ENCODE results near the gene LRRK2. TPM values are rescaled to one million over a fixed set of nuclear protein-coding genes. Genes with fewer than 3 reads are reported as not detected.
"Not testable (repeated sequence)": the region's sequence is repeated elsewhere in the genome, so short reads cannot be mapped to it uniquely, and the experiment has no call there.

LRRK2 gene
- total RNA-seq, 2 donors from 2014 or later, result 28.8 to 32.0 TPM

DNA sequence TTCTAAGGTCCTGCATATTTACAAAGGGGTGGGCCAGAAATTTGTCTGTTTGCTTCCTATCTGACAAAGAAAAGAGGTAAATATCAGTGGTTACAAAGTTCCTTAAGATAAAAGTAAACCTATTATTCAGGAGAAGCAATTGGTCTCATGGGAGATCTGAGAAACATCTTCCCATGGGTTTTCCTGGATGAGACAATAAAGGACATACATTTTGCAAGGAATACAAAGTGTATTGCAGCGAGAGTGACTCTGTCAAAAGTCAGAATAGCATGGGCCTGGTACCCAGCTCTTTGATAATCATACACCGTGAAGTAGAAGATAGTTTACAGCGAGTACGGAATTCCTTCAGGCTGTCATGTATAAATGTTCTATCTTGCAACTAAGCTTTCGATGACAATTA is 14.2 kb downstream of the LRRK2 start:
- H3K9me3 ChIP-seq, result no peaks in the 10 kb centered on the region
- DNase-seq (ENCODE audit: low spot score) (no peak), ATAC-seq (ENCODE audit: insufficient number of reproducible peaks, low FRiP score, low read depth) (no peak)
- H3K4me3 ChIP-seq, result no peak overlapping the region
- TF ChIP-seq, protein P1, sequence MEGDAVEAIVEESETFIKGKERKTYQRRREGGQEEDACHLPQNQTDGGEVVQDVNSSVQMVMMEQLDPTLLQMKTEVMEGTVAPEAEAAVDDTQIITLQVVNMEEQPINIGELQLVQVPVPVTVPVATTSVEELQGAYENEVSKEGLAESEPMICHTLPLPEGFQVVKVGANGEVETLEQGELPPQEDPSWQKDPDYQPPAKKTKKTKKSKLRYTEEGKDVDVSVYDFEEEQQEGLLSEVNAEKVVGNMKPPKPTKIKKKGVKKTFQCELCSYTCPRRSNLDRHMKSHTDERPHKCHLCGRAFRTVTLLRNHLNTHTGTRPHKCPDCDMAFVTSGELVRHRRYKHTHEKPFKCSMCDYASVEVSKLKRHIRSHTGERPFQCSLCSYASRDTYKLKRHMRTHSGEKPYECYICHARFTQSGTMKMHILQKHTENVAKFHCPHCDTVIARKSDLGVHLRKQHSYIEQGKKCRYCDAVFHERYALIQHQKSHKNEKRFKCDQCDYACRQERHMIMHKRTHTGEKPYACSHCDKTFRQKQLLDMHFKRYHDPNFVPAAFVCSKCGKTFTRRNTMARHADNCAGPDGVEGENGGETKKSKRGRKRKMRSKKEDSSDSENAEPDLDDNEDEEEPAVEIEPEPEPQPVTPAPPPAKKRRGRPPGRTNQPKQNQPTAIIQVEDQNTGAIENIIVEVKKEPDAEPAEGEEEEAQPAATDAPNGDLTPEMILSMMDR (IDR thresholded peaks at IDR 0.05), result no peak
- no peak overlapping the region for H3K27ac ChIP-seq
- H3K27me3 ChIP-seq (replicated peaks; ENCODE audit: insufficient read depth), result no peaks in the 10 kb centered on the region
- peaks cover 3% of the 10 kb centered on the region for H3K36me3 ChIP-seq
- peaks cover 5 to 9% of the 10 kb centered on the region in 2 donors for H3K4me1 ChIP-seq (ENCODE audit: control insufficient read depth in 1 of 2, low read depth in 2 of 2)

DNA sequence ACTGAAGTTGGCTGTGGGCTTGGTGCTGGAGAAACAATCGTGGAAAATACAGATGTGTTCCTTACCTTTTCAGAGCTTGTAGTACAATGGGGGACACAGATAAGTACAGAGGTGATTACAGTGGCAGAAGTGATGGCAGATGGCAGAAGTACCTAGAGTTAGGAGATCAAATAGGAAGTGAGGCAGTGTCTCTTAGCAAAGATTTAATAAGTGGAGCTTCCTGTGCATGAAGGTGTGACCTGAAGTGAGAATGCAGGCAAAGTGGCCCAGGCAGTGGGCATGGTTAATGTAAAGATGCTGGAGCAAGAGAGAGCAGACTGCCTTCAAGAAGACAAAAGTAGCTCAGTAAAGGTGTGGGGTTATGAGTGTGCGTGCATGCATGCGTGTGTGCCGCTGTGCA is 16.0 kb downstream of the LRRK2 start:
- Histone ChIP-seq H3K27ac (no peak overlapping the region), H3K27me3 (replicated peaks; ENCODE audit: insufficient read depth) (no peaks in the 10 kb centered on the region), H3K4me1 (ENCODE audit: control insufficient read depth in 1 of 2, low read depth in 2 of 2) (peaks cover 5 to 9% of the 10 kb centered on the region in 2 donors), H3K4me3 (no peak overlapping the region), H3K9me3 (no peaks in the 10 kb centered on the region), H3K36me3 (peaks cover 3% of the 10 kb centered on the region)
- no peak for ATAC-seq (ENCODE audit: insufficient number of reproducible peaks, low FRiP score, low read depth)
- no peak for DNase-seq (ENCODE audit: low spot score)
- TF ChIP-seq, protein P1 (IDR thresholded peaks at IDR 0.05), result no peak

DNA sequence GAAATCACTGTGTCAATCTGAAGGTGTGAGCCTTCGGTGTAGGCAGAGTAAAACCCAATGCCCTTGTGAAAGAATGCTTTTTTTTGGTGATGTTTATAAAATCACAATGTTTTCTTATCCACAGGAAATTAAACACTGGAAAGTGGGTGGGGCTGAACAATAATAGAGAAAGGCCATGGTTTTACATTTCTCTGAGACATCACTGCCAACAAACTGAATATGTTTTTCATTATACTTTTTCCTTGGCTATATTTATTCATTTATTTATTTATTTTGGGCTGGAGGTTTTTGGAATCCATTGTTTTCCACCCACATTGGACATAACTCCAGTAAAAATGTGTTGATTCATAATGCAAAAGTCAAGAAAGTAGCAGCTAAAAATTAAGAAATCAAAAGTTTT is 16.9 kb downstream of the LRRK2 start:
- DNase-seq (ENCODE audit: low spot score) (no peak), ATAC-seq (ENCODE audit: insufficient number of reproducible peaks, low FRiP score, low read depth) (no peak)
- no peaks in the 10 kb centered on the region for H3K27me3 ChIP-seq (replicated peaks; ENCODE audit: insufficient read depth)
- no peak overlapping the region for H3K27ac ChIP-seq
- no peaks in the 10 kb centered on the region for H3K9me3 ChIP-seq
- TF ChIP-seq, protein P1 (IDR thresholded peaks at IDR 0.05), result no peak
- H3K36me3 ChIP-seq, result peaks cover 3% of the 10 kb centered on the region
- no peak overlapping the region for H3K4me3 ChIP-seq
- H3K4me1 ChIP-seq (ENCODE audit: control insufficient read depth in 1 of 2, low read depth in 2 of 2), result peaks cover 5 to 9% of the 10 kb centered on the region in 2 donors

DNA sequence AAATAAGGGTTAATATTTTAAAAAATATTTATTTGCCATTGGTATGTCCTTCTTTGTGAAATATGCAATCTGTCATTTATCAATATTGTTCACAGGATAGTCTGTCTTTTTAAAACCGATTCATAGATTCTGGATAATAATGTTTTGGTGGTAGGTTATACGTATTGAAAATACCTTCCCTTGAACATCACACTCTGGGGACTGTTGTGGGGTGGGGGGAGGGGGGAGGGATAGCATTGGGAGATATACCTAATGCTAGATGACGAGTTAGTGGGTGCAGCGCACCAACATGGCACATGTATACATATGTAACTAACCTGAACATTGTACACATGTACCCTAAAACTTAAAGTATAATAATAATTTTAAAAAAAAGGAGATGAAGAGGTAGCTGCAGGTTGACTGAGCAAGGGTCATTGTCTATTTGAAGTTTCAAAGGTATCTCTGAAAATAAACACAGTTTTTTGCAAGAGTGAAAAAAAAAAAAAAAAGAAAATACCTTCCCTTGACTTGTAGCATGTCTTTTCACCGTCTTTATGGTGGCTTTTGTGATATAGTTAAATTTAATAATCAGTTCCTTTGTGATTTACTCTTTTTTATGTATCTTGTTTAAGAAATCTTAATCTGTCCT is 19.8 kb downstream of the LRRK2 start:
- not testable (repeated sequence) for H3K27ac ChIP-seq; H3K4me1 ChIP-seq (ENCODE audit: control insufficient read depth in 1 of 2, low read depth in 2 of 2); ATAC-seq (ENCODE audit: insufficient number of reproducible peaks, low FRiP score, low read depth); H3K27me3 ChIP-seq (replicated peaks; ENCODE audit: insufficient read depth); DNase-seq (ENCODE audit: low spot score); H3K4me3 ChIP-seq; H3K9me3 ChIP-seq; H3K36me3 ChIP-seq

DNA sequence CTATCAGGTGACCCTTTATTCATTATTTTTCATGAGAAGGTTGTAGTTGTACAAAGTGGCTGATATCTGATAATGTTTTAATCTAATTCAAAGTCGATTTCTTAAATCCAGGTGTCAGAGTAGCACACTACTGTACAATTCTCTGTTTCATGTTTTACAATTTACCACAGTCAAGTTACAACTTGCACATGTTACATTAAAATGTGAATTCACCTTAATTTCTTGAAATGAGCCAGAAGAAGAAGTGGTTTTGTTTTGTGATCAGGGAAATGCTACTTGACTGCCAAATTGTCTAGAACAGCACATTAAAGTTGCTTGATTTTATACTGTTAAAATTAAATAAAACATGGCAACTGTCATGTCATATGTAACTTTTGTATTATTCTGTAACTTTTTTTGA is 23.2 kb downstream of the LRRK2 start:
- Histone ChIP-seq H3K9me3 (no peaks in the 10 kb centered on the region), H3K4me1 (ENCODE audit: control insufficient read depth in 1 of 2, low read depth in 2 of 2) (no peaks in the 10 kb centered on the region), H3K36me3 (peaks cover 11% of the 10 kb centered on the region), H3K4me3 (no peak overlapping the region), H3K27me3 (replicated peaks; ENCODE audit: insufficient read depth) (no peaks in the 10 kb centered on the region), H3K27ac (no peak overlapping the region)
- TF ChIP-seq, protein P1 (IDR thresholded peaks at IDR 0.05), result no peak
- no peak for ATAC-seq (ENCODE audit: insufficient number of reproducible peaks, low FRiP score, low read depth)
- no peak for DNase-seq (ENCODE audit: low spot score)

Data from thoracic aorta (tissue), 2 donors.